ENCODE measurements around the gene HMCN1. TPM values are rescaled to one million over a fixed set of nuclear protein-coding genes. Genes with fewer than 3 reads are reported as not detected.

The HMCN1 gene
- total and polyA plus RNA-seq, 2 experiments from 2014 or later, result 1.6 to 8.7 TPM

- no peaks in the 10 kb centered on the region for H3K4me1 ChIP-seq (ENCODE audit: insufficient read depth)
- DNase-seq (ENCODE audit: low spot score), result no peak
- TF ChIP-seq STAT1 (IDR thresholded peaks at IDR 0.05; ENCODE audit: unreplicated experiment) (no peak), EZH2phosphoT487 (IDR thresholded peaks at IDR 0.05; ENCODE audit: unreplicated experiment) (no peak), ZNF114 (CRISPR knock-in tag; IDR thresholded peaks at IDR 0.05) (no peak), NANOG (IDR thresholded peaks at IDR 0.05; ENCODE audit: borderline replicate concordance) (no peak), EZH2 (IDR thresholded peaks at IDR 0.05; ENCODE audit: low read depth, unreplicated experiment) (no peak), ZNF331 (CRISPR knock-in tag; IDR thresholded peaks at IDR 0.05; ENCODE audit: low read depth) (no peak), JUNB (IDR thresholded peaks at IDR 0.05; ENCODE audit: unreplicated experiment) (no peak), POLR2AphosphoS5 (IDR thresholded peaks at IDR 0.05; ENCODE audit: low read depth) (no peak), CREB1 (CRISPR knock-in tag; IDR thresholded peaks at IDR 0.05; ENCODE audit: low read depth) (no peak)
- TF ChIP-seq, protein P1, sequence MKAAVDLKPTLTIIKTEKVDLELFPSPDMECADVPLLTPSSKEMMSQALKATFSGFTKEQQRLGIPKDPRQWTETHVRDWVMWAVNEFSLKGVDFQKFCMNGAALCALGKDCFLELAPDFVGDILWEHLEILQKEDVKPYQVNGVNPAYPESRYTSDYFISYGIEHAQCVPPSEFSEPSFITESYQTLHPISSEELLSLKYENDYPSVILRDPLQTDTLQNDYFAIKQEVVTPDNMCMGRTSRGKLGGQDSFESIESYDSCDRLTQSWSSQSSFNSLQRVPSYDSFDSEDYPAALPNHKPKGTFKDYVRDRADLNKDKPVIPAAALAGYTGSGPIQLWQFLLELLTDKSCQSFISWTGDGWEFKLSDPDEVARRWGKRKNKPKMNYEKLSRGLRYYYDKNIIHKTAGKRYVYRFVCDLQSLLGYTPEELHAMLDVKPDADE (IDR thresholded peaks at IDR 0.05), result no peak
- TF ChIP-seq, protein P2, sequence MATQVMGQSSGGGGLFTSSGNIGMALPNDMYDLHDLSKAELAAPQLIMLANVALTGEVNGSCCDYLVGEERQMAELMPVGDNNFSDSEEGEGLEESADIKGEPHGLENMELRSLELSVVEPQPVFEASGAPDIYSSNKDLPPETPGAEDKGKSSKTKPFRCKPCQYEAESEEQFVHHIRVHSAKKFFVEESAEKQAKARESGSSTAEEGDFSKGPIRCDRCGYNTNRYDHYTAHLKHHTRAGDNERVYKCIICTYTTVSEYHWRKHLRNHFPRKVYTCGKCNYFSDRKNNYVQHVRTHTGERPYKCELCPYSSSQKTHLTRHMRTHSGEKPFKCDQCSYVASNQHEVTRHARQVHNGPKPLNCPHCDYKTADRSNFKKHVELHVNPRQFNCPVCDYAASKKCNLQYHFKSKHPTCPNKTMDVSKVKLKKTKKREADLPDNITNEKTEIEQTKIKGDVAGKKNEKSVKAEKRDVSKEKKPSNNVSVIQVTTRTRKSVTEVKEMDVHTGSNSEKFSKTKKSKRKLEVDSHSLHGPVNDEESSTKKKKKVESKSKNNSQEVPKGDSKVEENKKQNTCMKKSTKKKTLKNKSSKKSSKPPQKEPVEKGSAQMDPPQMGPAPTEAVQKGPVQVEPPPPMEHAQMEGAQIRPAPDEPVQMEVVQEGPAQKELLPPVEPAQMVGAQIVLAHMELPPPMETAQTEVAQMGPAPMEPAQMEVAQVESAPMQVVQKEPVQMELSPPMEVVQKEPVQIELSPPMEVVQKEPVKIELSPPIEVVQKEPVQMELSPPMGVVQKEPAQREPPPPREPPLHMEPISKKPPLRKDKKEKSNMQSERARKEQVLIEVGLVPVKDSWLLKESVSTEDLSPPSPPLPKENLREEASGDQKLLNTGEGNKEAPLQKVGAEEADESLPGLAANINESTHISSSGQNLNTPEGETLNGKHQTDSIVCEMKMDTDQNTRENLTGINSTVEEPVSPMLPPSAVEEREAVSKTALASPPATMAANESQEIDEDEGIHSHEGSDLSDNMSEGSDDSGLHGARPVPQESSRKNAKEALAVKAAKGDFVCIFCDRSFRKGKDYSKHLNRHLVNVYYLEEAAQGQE (IDR thresholded peaks at IDR 0.05; ENCODE audit: unreplicated experiment), result no peak
- TF ChIP-seq, protein P3, sequence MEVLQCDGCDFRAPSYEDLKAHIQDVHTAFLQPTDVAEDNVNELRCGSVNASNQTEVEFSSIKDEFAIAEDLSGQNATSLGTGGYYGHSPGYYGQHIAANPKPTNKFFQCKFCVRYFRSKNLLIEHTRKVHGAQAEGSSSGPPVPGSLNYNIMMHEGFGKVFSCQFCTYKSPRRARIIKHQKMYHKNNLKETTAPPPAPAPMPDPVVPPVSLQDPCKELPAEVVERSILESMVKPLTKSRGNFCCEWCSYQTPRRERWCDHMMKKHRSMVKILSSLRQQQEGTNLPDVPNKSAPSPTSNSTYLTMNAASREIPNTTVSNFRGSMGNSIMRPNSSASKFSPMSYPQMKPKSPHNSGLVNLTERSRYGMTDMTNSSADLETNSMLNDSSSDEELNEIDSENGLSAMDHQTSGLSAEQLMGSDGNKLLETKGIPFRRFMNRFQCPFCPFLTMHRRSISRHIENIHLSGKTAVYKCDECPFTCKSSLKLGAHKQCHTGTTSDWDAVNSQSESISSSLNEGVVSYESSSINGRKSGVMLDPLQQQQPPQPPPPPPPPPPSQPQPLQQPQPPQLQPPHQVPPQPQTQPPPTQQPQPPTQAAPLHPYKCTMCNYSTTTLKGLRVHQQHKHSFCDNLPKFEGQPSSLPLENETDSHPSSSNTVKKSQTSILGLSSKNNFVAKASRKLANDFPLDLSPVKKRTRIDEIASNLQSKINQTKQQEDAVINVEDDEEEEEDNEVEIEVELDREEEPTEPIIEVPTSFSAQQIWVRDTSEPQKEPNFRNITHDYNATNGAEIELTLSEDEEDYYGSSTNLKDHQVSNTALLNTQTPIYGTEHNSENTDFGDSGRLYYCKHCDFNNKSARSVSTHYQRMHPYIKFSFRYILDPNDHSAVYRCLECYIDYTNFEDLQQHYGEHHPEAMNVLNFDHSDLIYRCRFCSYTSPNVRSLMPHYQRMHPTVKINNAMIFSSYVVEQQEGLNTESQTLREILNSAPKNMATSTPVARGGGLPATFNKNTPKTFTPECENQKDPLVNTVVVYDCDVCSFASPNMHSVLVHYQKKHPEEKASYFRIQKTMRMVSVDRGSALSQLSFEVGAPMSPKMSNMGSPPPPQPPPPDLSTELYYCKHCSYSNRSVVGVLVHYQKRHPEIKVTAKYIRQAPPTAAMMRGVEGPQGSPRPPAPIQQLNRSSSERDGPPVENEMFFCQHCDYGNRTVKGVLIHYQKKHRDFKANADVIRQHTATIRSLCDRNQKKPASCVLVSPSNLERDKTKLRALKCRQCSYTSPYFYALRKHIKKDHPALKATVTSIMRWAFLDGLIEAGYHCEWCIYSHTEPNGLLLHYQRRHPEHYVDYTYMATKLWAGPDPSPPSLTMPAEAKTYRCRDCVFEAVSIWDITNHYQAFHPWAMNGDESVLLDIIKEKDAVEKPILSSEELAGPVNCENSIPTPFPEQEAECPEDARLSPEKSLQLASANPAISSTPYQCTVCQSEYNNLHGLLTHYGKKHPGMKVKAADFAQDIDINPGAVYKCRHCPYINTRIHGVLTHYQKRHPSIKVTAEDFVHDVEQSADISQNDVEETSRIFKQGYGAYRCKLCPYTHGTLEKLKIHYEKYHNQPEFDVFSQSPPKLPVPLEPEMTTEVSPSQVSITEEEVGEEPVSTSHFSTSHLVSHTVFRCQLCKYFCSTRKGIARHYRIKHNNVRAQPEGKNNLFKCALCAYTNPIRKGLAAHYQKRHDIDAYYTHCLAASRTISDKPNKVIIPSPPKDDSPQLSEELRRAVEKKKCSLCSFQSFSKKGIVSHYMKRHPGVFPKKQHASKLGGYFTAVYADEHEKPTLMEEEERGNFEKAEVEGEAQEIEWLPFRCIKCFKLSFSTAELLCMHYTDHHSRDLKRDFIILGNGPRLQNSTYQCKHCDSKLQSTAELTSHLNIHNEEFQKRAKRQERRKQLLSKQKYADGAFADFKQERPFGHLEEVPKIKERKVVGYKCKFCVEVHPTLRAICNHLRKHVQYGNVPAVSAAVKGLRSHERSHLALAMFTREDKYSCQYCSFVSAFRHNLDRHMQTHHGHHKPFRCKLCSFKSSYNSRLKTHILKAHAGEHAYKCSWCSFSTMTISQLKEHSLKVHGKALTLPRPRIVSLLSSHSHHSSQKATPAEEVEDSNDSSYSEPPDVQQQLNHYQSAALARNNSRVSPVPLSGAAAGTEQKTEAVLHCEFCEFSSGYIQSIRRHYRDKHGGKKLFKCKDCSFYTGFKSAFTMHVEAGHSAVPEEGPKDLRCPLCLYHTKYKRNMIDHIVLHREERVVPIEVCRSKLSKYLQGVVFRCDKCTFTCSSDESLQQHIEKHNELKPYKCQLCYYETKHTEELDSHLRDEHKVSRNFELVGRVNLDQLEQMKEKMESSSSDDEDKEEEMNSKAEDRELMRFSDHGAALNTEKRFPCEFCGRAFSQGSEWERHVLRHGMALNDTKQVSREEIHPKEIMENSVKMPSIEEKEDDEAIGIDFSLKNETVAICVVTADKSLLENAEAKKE (CRISPR knock-in tag; IDR thresholded peaks at IDR 0.05), result no peak
- TF ChIP-seq, protein P4, sequence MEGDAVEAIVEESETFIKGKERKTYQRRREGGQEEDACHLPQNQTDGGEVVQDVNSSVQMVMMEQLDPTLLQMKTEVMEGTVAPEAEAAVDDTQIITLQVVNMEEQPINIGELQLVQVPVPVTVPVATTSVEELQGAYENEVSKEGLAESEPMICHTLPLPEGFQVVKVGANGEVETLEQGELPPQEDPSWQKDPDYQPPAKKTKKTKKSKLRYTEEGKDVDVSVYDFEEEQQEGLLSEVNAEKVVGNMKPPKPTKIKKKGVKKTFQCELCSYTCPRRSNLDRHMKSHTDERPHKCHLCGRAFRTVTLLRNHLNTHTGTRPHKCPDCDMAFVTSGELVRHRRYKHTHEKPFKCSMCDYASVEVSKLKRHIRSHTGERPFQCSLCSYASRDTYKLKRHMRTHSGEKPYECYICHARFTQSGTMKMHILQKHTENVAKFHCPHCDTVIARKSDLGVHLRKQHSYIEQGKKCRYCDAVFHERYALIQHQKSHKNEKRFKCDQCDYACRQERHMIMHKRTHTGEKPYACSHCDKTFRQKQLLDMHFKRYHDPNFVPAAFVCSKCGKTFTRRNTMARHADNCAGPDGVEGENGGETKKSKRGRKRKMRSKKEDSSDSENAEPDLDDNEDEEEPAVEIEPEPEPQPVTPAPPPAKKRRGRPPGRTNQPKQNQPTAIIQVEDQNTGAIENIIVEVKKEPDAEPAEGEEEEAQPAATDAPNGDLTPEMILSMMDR (conservative IDR thresholded peaks at IDR 0.05; ENCODE audit: low read depth in 2 of 2), result no peak
- Mint-ChIP-seq H3K4me1 (peaks cover 13% of the 10 kb centered on the region), H3K4me3 (no peak overlapping the region), H3K9me3 (peaks cover 9% of the 10 kb centered on the region), H3K36me3 (ENCODE audit: low read depth) (peaks cover 9% of the 10 kb centered on the region; the same call in 2 of the 3 replicates), H3K27ac (peak overlapping the region; percentile 61), H3K27me3 (ENCODE audit: insufficient read depth, low read depth, poor library complexity) (peaks cover 2% of the 10 kb centered on the region)
- H4K20me1 ChIP-seq (replicated peaks; ENCODE audit: insufficient read depth), result no peaks in the 10 kb centered on the region
- H3K27me3 ChIP-seq (ENCODE audit: insufficient read depth), result no peaks in the 10 kb centered on the region
- no peak overlapping the region for H3K4me3 ChIP-seq
- H3K27ac ChIP-seq (ENCODE audit: low read depth), result no peak overlapping the region
- no peaks in the 10 kb centered on the region for H3K36me3 ChIP-seq (ENCODE audit: insufficient read depth)
- no peaks in the 10 kb centered on the region for H3F3A ChIP-seq (replicated peaks; ENCODE audit: low read depth)
- no peaks in the 10 kb centered on the region for H3K79me2 ChIP-seq (replicated peaks; ENCODE audit: insufficient read depth)
- no peak overlapping the region for H2AFZ ChIP-seq
- peaks cover 11% of the 10 kb centered on the region; the same call in 1 of the 2 replicates for H3K9me2 ChIP-seq (ENCODE audit: insufficient read depth)
- no peak overlapping the region for H3K4me2 ChIP-seq
- no peak for ATAC-seq
Observed at GRCh38 chr1:185896863-185897262, 162.7 kb downstream of the HMCN1 start.
